ENCODE results near the gene PTPRU.

Gene PTPRU

DNA sequence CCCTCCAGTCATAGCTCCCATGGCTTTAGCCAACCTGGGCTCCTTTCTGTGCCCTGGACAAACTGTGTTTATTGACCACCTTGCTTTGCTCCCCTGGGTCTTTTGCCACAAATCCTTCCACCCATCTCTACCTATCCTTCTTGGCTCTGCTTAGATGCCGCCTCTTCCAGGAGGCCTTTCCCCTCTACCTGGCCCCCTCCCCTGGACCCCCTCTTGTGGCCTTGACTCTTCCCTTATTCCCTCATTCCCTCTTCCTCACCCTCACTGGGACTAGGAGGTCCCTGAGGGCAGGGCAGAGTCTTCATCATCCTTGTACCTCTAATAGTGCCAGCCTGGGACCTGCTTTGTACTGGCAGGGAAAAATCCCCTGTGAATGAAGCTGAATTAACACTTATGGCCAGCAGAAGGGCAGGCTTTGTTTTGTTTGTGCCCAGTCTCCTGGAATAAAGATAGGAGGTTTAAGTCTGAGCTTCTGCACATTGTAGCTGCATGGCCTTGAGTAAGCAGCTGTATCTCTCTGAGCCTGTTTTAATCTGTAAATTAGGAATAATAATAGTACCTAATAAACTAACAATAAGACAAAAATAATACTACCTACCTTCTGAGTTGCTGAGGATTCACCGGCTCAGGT lies 13.7 kb downstream of the PTPRU start:
- Histone ChIP-seq H3F3A (ENCODE audit: insufficient read depth) (no peaks in the 10 kb centered on the region), H3K27me3 (ENCODE audit: low read length) (no peaks in the 10 kb centered on the region), H2AFZ (ENCODE audit: low read depth, low read length, severe bottlenecking) (no peak overlapping the region), H3K36me3 (ENCODE audit: low read length) (no peaks in the 10 kb centered on the region), H3K27ac (ENCODE audit: low read depth, low read length) (no peak overlapping the region), H3K9ac (ENCODE audit: low read length) (no peak overlapping the region), H3K79me2 (ENCODE audit: insufficient read depth, low read length) (no peaks in the 10 kb centered on the region), H3K9me3 (ENCODE audit: insufficient read depth, low read length) (no peaks in the 10 kb centered on the region), H4K20me1 (ENCODE audit: low read depth, low read length) (no peaks in the 10 kb centered on the region), H3K4me3 (ENCODE audit: insufficient read depth, low read length, poor library complexity, severe bottlenecking) (no peak overlapping the region), H3K4me2 (ENCODE audit: low read depth, low read length, poor library complexity, severe bottlenecking) (no peak overlapping the region), H3K9me2 (replicated peaks; ENCODE audit: insufficient read depth, low read length) (no peaks in the 10 kb centered on the region)
- no peak for TF ChIP-seq EZH2phosphoT487 (conservative IDR thresholded peaks at IDR 0.05; ENCODE audit: low read length)
- TF ChIP-seq CTCF (IDR thresholded peaks at IDR 0.05; ENCODE audit: insufficient read depth, low read length, poor library complexity, severe bottlenecking), result no peak

DNA sequence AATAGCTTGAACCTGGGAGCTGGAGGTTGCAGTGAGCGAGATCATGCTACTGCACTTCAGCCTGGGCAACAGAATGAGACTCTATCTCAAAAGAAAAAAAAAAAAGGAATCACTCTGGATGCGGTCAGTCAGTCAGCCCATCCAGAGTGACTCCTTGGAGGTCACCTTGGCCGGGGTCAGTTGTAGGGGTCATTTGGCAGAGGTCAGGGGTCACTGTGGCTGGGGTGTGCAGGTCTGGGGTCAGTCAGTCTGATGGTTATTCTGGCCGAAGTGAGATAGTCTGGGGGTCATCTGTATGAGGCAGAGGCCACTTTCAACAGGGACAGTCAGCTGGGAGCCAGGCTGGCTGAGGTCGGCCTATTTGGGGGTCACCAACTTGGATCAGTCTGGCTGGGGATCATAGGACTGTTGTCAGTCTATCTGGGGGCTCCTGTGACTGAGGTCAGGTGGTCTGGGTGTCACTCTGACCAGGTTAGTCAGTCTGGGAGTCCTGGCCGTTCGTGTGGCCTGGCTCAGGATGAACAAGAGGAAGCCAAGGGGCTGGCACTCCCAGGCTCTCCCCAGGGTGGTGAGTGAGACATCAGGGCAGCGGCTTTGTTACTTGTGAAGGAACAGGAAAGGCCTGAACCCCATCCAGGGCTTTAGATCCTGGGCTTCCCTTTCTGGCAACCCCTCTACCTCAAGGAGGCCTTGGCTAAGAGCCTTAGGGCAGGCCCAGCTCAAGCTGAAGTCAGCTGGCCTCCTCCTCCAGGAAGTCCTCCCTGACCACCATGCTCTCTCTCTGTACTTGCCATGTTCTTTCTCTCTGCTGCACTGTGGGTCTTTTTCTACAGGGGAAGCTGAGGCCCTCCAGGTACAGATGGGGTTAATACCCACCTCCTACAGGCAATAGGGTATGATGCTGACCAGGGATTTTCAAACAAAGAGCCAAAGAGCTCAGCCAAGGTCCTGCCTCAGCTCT lies 15.1 kb downstream of the PTPRU start:
- Histone ChIP-seq H3K9me2 (replicated peaks; ENCODE audit: insufficient read depth, low read length) (no peaks in the 10 kb centered on the region), H3K4me3 (ENCODE audit: insufficient read depth, low read length, poor library complexity, severe bottlenecking) (no peak overlapping the region), H3K9ac (ENCODE audit: low read length) (no peak overlapping the region), H4K20me1 (ENCODE audit: low read depth, low read length) (no peaks in the 10 kb centered on the region), H3F3A (ENCODE audit: insufficient read depth) (no peaks in the 10 kb centered on the region), H3K27ac (ENCODE audit: low read depth, low read length) (no peak overlapping the region), H3K4me2 (ENCODE audit: low read depth, low read length, poor library complexity, severe bottlenecking) (no peak overlapping the region), H3K9me3 (ENCODE audit: insufficient read depth, low read length) (no peaks in the 10 kb centered on the region), H3K36me3 (ENCODE audit: low read length) (no peaks in the 10 kb centered on the region), H2AFZ (ENCODE audit: low read depth, low read length, severe bottlenecking) (no peak overlapping the region), H3K79me2 (ENCODE audit: insufficient read depth, low read length) (no peaks in the 10 kb centered on the region), H3K27me3 (ENCODE audit: low read length) (no peaks in the 10 kb centered on the region)
- TF ChIP-seq CTCF (IDR thresholded peaks at IDR 0.05; ENCODE audit: insufficient read depth, low read length, poor library complexity, severe bottlenecking), result no peak
- TF ChIP-seq EZH2phosphoT487 (conservative IDR thresholded peaks at IDR 0.05; ENCODE audit: low read length), result no peak

DNA sequence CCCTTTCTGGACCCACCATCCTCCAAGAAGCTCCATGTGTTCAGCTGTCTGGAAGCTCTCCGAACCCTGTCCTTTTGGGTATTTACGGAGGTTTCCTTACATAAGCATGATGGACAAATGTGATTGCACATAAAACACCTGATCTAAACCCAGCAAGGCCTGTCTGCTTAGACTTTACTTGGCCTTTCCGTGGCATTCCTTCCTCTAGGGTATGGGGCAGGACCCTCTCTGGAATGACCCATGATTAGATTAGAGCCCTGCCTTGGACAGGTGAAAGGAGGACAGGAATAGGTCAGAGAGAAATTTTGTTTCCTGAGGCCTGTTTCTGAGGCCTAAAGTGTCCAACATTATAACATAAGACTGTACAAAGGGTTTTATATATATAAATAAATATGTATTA lies 16.9 kb downstream of the PTPRU start:
- H3K4me3 ChIP-seq (ENCODE audit: insufficient read depth, low read length, poor library complexity, severe bottlenecking), result no peak overlapping the region
- no peaks in the 10 kb centered on the region for H3F3A ChIP-seq (ENCODE audit: insufficient read depth)
- no peaks in the 10 kb centered on the region for H4K20me1 ChIP-seq (ENCODE audit: low read depth, low read length)
- H3K4me2 ChIP-seq (ENCODE audit: low read depth, low read length, poor library complexity, severe bottlenecking), result no peak overlapping the region
- no peaks in the 10 kb centered on the region for H3K79me2 ChIP-seq (ENCODE audit: insufficient read depth, low read length)
- H3K9me3 ChIP-seq (ENCODE audit: insufficient read depth, low read length), result no peaks in the 10 kb centered on the region
- H2AFZ ChIP-seq (ENCODE audit: low read depth, low read length, severe bottlenecking), result no peak overlapping the region
- no peaks in the 10 kb centered on the region for H3K9me2 ChIP-seq (replicated peaks; ENCODE audit: insufficient read depth, low read length)
- H3K27ac ChIP-seq (ENCODE audit: low read depth, low read length), result no peak overlapping the region
- no peaks in the 10 kb centered on the region for H3K27me3 ChIP-seq (ENCODE audit: low read length)
- TF ChIP-seq CTCF (IDR thresholded peaks at IDR 0.05; ENCODE audit: insufficient read depth, low read length, poor library complexity, severe bottlenecking) (no peak), EZH2phosphoT487 (conservative IDR thresholded peaks at IDR 0.05; ENCODE audit: low read length) (no peak)
- no peaks in the 10 kb centered on the region for H3K36me3 ChIP-seq (ENCODE audit: low read length)
- no peak overlapping the region for H3K9ac ChIP-seq (ENCODE audit: low read length)
